OCI-LY3 (cell line): ENCODE results near the gene EVX1.

Experiments used
- EZH2phosphoT487 ChIP-seq: fragments of 200-600 bp; shearing (Covaris generic); IDR thresholded peaks from 2 replicates; pipeline ENCODE4 v1.6.1; 2018; ENCODE audit warnings: antibody characterized with exemption, mixed run types, low read depth
- TF ChIP-seq, protein P1 (sequence below): fragments of 200-600, 300-600 bp; sonication (generic); IDR thresholded peaks from 2 replicates; pipeline ENCODE4 v1.5.1; 2014; ENCODE audit warnings: antibody characterized with exemption, low read length, low read depth

DNA sequence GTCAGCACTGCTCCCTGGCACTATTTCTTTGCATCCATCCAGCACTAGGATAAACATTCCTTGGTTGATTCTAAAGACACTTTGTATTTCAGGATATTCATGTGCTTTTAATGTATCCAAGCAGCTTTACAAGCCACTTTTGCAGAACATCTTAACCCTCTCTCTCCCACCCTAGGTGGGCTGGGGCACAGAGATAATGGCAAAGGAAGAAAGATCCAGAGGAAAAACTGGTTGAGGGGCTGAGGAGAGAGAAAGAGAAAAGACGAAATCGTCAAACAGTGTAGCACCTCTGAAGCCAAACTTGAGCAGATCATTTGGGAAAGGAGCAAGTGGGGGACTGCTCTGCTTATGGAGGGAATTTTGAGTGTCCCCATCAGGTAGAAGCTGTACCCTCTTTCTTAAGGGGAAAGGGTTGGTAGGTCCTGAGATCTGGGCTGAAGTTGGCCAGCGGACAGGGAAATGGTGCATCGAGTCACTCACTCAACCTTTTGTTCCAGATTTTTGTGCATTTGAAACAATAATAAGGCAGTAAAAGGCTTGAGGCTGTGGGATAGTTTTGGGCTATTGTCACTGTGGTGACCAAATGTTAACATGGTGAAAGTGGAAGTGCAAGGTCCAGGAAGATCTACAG lies 38.5 kb upstream of the EVX1 start:
- TF ChIP-seq, protein P1, sequence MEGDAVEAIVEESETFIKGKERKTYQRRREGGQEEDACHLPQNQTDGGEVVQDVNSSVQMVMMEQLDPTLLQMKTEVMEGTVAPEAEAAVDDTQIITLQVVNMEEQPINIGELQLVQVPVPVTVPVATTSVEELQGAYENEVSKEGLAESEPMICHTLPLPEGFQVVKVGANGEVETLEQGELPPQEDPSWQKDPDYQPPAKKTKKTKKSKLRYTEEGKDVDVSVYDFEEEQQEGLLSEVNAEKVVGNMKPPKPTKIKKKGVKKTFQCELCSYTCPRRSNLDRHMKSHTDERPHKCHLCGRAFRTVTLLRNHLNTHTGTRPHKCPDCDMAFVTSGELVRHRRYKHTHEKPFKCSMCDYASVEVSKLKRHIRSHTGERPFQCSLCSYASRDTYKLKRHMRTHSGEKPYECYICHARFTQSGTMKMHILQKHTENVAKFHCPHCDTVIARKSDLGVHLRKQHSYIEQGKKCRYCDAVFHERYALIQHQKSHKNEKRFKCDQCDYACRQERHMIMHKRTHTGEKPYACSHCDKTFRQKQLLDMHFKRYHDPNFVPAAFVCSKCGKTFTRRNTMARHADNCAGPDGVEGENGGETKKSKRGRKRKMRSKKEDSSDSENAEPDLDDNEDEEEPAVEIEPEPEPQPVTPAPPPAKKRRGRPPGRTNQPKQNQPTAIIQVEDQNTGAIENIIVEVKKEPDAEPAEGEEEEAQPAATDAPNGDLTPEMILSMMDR, result no peak
- TF ChIP-seq EZH2phosphoT487, result no peak
